Naive thymus-derived CD4-positive, alpha-beta T cell (primary cell): ENCODE data around the gene PHLDA2. TPM values are rescaled to one million over a fixed set of nuclear protein-coding genes. Genes with fewer than 3 reads are reported as not detected.
"Not testable (repeated sequence)": the region's sequence is repeated elsewhere in the genome, so short reads cannot be mapped to it uniquely, and the experiment has no call there.

Source experiments
- ATAC-seq: fragments of 150-1000 bp; cut with Tn5 transposase; 2 replicates; pipeline ENCODE4 v1.10.0; 2021; ENCODE audit warnings: mild to moderate bottlenecking, moderate library complexity
- CTCF ChIA-PET: fragments of 350-600 bp; sonication (Branson Sonifier 250); formaldehyde crosslinking; loops from one replicate; lab custom pipeline; 2021; ENCODE audit warnings: antibody characterized with exemption; lab: Charles Lee
- POLR2A ChIA-PET: fragments of 350-600 bp; sonication (Branson Sonifier 250); formaldehyde crosslinking; loops from one replicate; lab custom pipeline; 2021; ENCODE audit warnings: antibody characterized with exemption, inconsistent platforms; lab: Charles Lee
- DNase-seq, 9 donors: peaks; one replicate each; pipeline versions ENCODE4 v3.0.0 to v3.0.0-alpha.2; 2020 to 2022; ENCODE audit warnings: mixed read lengths in 1 of 9
- H3K27ac ChIP-seq: one replicate; pipeline ENCODE4 v1.7.0; 2013; ENCODE audit warnings: mild to moderate bottlenecking, low read depth, low read length, moderate library complexity
- H3K27me3 ChIP-seq, 2 donors: one replicate each; pipeline ENCODE4 v1.7.0; 2013; ENCODE audit warnings: low read length in 2 of 2, mild to moderate bottlenecking in 2 of 2, moderate library complexity in 2 of 2; ENCODE audit not compliant: control insufficient read depth in 2 of 2, insufficient read depth in 2 of 2
- H3K36me3 ChIP-seq, 3 experiments: 1 replicate in 2 of 3; 2 replicates in 1 of 3; pipeline ENCODE4 v1.7.0; 2013; ENCODE audit warnings: low read length in 3 of 3, mild to moderate bottlenecking in 3 of 3, moderate library complexity in 1 of 3; ENCODE audit not compliant: insufficient read depth in 3 of 3, control insufficient read depth in 2 of 3
- H3K4me1 ChIP-seq, 2 donors: one replicate each; pipeline ENCODE4 v1.7.0; 2013; ENCODE audit warnings: low read length in 2 of 2, mild to moderate bottlenecking in 2 of 2, moderate library complexity in 1 of 2; ENCODE audit not compliant: control insufficient read depth in 2 of 2, insufficient read depth in 2 of 2
- H3K4me3 ChIP-seq: 2 replicates; pipeline ENCODE4 v1.7.0; 2013; ENCODE audit warnings: mild to moderate bottlenecking, low read length
- H3K9me3 ChIP-seq, 3 experiments: 1 replicate in 2 of 3; 2 replicates in 1 of 3; pipeline ENCODE4 v1.7.0; 2013; ENCODE audit warnings: low read length in 3 of 3; ENCODE audit not compliant: control insufficient read depth in 2 of 3
- H3K27ac Mint-ChIP-seq, 9 donors: one replicate each; pipeline ENCODE4 v1.8.0; 2020 to 2022; ENCODE audit warnings: mixed read lengths in 9 of 9, mild to moderate bottlenecking in 8 of 9, moderate library complexity in 5 of 9, inconsistent platforms in 2 of 9
- H3K27me3 Mint-ChIP-seq, 5 donors: one replicate each; pipeline ENCODE4 v1.8.0; 2021 to 2022; ENCODE audit warnings: mixed read lengths in 5 of 5, mild to moderate bottlenecking in 1 of 5
- H3K36me3 Mint-ChIP-seq, 5 donors: one replicate each; pipeline ENCODE4 v1.8.0; 2020 to 2022; ENCODE audit warnings: mixed read lengths in 5 of 5, mild to moderate bottlenecking in 3 of 5, inconsistent platforms in 1 of 5
- H3K4me1 Mint-ChIP-seq, 7 donors: one replicate each; pipeline ENCODE4 v1.8.0; 2020 to 2022; ENCODE audit warnings: mixed read lengths in 7 of 7, mild to moderate bottlenecking in 3 of 7, inconsistent platforms in 1 of 7
- H3K4me3 Mint-ChIP-seq, 10 donors: one replicate each; pipeline ENCODE4 v1.8.0; 2020 to 2022; ENCODE audit warnings: mild to moderate bottlenecking in 10 of 10, mixed read lengths in 10 of 10, moderate library complexity in 6 of 10, inconsistent platforms in 2 of 10
- H3K9me3 Mint-ChIP-seq, 11 donors: one replicate each; pipeline ENCODE4 v1.8.0; 2020 to 2022; ENCODE audit warnings: mixed read lengths in 11 of 11, mild to moderate bottlenecking in 4 of 11, inconsistent platforms in 1 of 11, moderate library complexity in 1 of 11
- intact Hi-C, 2 donors: fragments of 100-400 bp; cut with micrococcal nuclease; formaldehyde crosslinking; loops; one replicate each; pipeline ENCODE4 v1.15.1; 2023
- polyA plus RNA-seq, 2 donors: library from polyadenylated mRNA; unstranded; fragments of 300-500 nt; fragmentation: Illumina TruSeq; gene quantifications; one replicate each; pipeline ENCODE4 v1.2.3, GENCODE V29; 2021
- total RNA-seq, 6 experiments: library from RNA in 5 of 6; stranded (reverse) in 5 of 6; gene quantifications; 1 replicate in 5 of 6; 2 replicates in 1 of 6; pipeline ENCODE4 v1.2.3 and lab custom pipeline; 2021 to 2026

The PHLDA2 gene
- total and polyA plus RNA-seq, 7 experiments from 2014 or later: 2.5 to 7.9 (median 4.5) TPM; not detected in 4

- H3K27ac ChIP-seq: no peak overlapping the region
- H3K27me3 ChIP-seq: no peaks in the 10 kb centered on the region
- H3K9me3 Mint-ChIP-seq: peaks cover 0 to 15% (median 2%) of the 10 kb centered on the region in 11 donors
- H3K27ac Mint-ChIP-seq: no peak overlapping the region
- ChIA-PET POLR2A (no interaction called here), CTCF (no interaction called here)
- H3K4me1 ChIP-seq: peaks cover 0 to 5% of the 10 kb centered on the region in 2 donors
- peaks cover 0 to 23% (median 19%) of the 10 kb centered on the region in 5 donors for H3K36me3 Mint-ChIP-seq
- intact Hi-C loops: no loop called here
- no peak overlapping the region for H3K4me3 Mint-ChIP-seq
- no peaks in the 10 kb centered on the region for H3K9me3 ChIP-seq
- ATAC-seq (no peak), DNase-seq (no peak)
- H3K27me3 Mint-ChIP-seq: no peaks in the 10 kb centered on the region
- no peaks in the 10 kb centered on the region for H3K36me3 ChIP-seq
- H3K4me3 ChIP-seq: no peak overlapping the region
- peaks cover 8 to 21% (median 15%) of the 10 kb centered on the region in 7 donors for H3K4me1 Mint-ChIP-seq
Observed at GRCh38 chr11:2909133-2909902, 19.9 kb downstream of the PHLDA2 start.

GRCh38 chr11:2908130-2908529, 21.1 kb downstream of the PHLDA2 start:
- no peak overlapping the region for H3K27ac ChIP-seq
- Mint-ChIP-seq H3K4me3 (no peak overlapping the region), H3K9me3 (peaks cover 0 to 15% (median 2%) of the 10 kb centered on the region in 11 donors), H3K27ac (no peak overlapping the region), H3K4me1 (peaks cover 7 to 22% (median 11%) of the 10 kb centered on the region in 7 donors), H3K36me3 (peaks cover 0 to 23% (median 19%) of the 10 kb centered on the region in 5 donors), H3K27me3 (no peaks in the 10 kb centered on the region)
- H3K36me3 ChIP-seq: no peaks in the 10 kb centered on the region
- ATAC-seq: no peak
- H3K4me1 ChIP-seq: peaks cover 4 to 8% of the 10 kb centered on the region in 2 donors
- H3K27me3 ChIP-seq: no peaks in the 10 kb centered on the region
- no peak for DNase-seq
- intact Hi-C loops: no loop called here
- ChIA-PET POLR2A (no interaction called here), CTCF (no interaction called here)
- H3K9me3 ChIP-seq: no peaks in the 10 kb centered on the region
- no peak overlapping the region for H3K4me3 ChIP-seq

GRCh38 chr11:2905299-2905698, 23.9 kb downstream of the PHLDA2 start:
- DNase-seq, H3K27me3 Mint-ChIP-seq, POLR2A ChIA-PET, H3K27ac Mint-ChIP-seq, H3K9me3 ChIP-seq, ATAC-seq, H3K4me3 ChIP-seq, H3K36me3 ChIP-seq, intact Hi-C loops, H3K27me3 ChIP-seq, H3K27ac ChIP-seq, CTCF ChIA-PET: not testable (repeated sequence)
- Mint-ChIP-seq H3K4me3 (peak overlapping the region in 1 of 10 donors; percentile 1), H3K4me1 (peaks cover 16 to 28% (median 20%) of the 10 kb centered on the region in 7 donors), H3K36me3 (peaks cover 0 to 23% (median 19%) of the 10 kb centered on the region in 5 donors), H3K9me3 (peaks cover 0 to 15% (median 2%) of the 10 kb centered on the region in 11 donors)
- H3K4me1 ChIP-seq: peaks cover 15 to 19% of the 10 kb centered on the region in 2 donors

GRCh38 chr11:2904153-2905052, 24.8 kb downstream of the PHLDA2 start:
- H3K27ac ChIP-seq: no peak overlapping the region
- Mint-ChIP-seq H3K9me3 (peaks cover 0 to 15% (median 2%) of the 10 kb centered on the region in 11 donors), H3K36me3 (peaks cover 0 to 24% (median 19%) of the 10 kb centered on the region in 5 donors), H3K27me3 (no peaks in the 10 kb centered on the region), H3K27ac (peak overlapping the region in 2 of 9 donors; percentile 47 to 57), H3K4me1 (peaks cover 24 to 36% (median 27%) of the 10 kb centered on the region in 7 donors), H3K4me3 (peak overlapping the region in 5 of 10 donors; percentile 52 to 80 (median 67))
- H3K4me1 ChIP-seq: peaks cover 18 to 19% of the 10 kb centered on the region in 2 donors
- H3K27me3 ChIP-seq: no peaks in the 10 kb centered on the region
- CTCF ChIA-PET: interaction anchor here (2.1 to 3.4 kb wide), 2 partner anchors 12 to 17 kb away, joined by 6 to 16 read pairs; no protein-coding TSS in a partner anchor
- POLR2A ChIA-PET: interaction anchor here (0.7 to 2.9 kb wide), 3 partner anchors 8 to 602 kb away, joined by 3 to 16 read pairs (median 3); partner anchors contain the start of gene TSPAN32
- no peaks in the 10 kb centered on the region for H3K36me3 ChIP-seq
- no peak overlapping the region for H3K4me3 ChIP-seq
- no peaks in the 10 kb centered on the region for H3K9me3 ChIP-seq
- ATAC-seq: no peak
- no peak for DNase-seq
- intact Hi-C loops: loop anchor here (5.0 kb wide), 4 partner anchors 43 to 1142 kb away; partner anchors contain the start of genes CTSD (in 1 of the 2), TRPM5 (in 1 of the 2) and ZNF195 (in 1 of the 2)

- peaks cover 0 to 26% (median 19%) of the 10 kb centered on the region in 5 donors for H3K36me3 Mint-ChIP-seq
- Histone ChIP-seq H3K4me1 (peaks cover 25 to 27% of the 10 kb centered on the region in 2 donors), H3K27me3 (no peaks in the 10 kb centered on the region), H3K9me3 (no peaks in the 10 kb centered on the region), H3K36me3 (no peaks in the 10 kb centered on the region), H3K27ac (no peak overlapping the region), H3K4me3 (no peak overlapping the region)
- H3K27ac Mint-ChIP-seq: peak overlapping the region in 5 of 9 donors; percentile 46 to 81 (median 77)
- peak overlapping the region; percentile 44 to 82 (median 63) for H3K4me3 Mint-ChIP-seq
- ATAC-seq (no peak), DNase-seq (no peak)
- H3K9me3 Mint-ChIP-seq: peaks cover 0 to 15% (median 2%) of the 10 kb centered on the region in 11 donors
- ChIA-PET POLR2A (interaction anchor here (0.7 to 2.9 kb wide), 3 partner anchors 9 to 602 kb away, joined by 3 to 16 read pairs (median 3); partner anchors contain the start of gene TSPAN32), CTCF (interaction anchor here (1.8 to 3.4 kb wide), 3 partner anchors 11 to 371 kb away, joined by 6 to 16 read pairs (median 7); no protein-coding TSS in a partner anchor)
- intact Hi-C loops: loop anchor here (2.0 to 5.0 kb wide), 6 partner anchors 25 to 1141 kb away; partner anchors contain the start of genes CTSD (in 1 of the 2), PHLDA2 (in 1 of the 2), TRPM5 (in 1 of the 2) and ZNF195 (in 1 of the 2)
- peaks cover 31 to 44% (median 34%) of the 10 kb centered on the region in 7 donors for H3K4me1 Mint-ChIP-seq
- H3K27me3 Mint-ChIP-seq: no peaks in the 10 kb centered on the region
Observed at GRCh38 chr11:2903672-2904011, 25.6 kb downstream of the PHLDA2 start.
